NOMO-1 treated with DMSO at 0.1 percent for 48 hours (cell line): ENCODE data around the gene PCDHGA3.
"Not testable (repeated sequence)": the region's sequence is repeated elsewhere in the genome, so short reads cannot be mapped to it uniquely, and the experiment has no call there.

Source experiments
- DNase-seq: peaks from one replicate; lab custom pipeline; 2025; ENCODE audit not compliant: unreplicated experiment; lab: John Stamatoyannopoulos, UW

PCDHGA3 gene

GRCh38 chr5:141346017-141346416 is 2.4 kb downstream of the PCDHGA3 start:
- DNase-seq: not testable (repeated sequence)

- no peak for DNase-seq
These were observed 6.4 kb downstream of the PCDHGA3 start, which contains the start of gene PCDHGB1 for GRCh38 chr5:141349917-141350619. TSS of gene PCDHGB1 (plus strand) at chr5:141350099. CDS start at chr5:141350261, 162 bp downstream.

GRCh38 chr5:141351591-141351990 is 8.0 kb downstream of the PCDHGA3 start:
- DNase-seq: no peak

- DNase-seq: no peak
These were observed 11.4 kb downstream of the PCDHGA3 start, which contains the start of gene PCDHGA4 for GRCh38 chr5:141354900-141355469. TSS of gene PCDHGA4 (plus strand) at chr5:141355021. CDS start at chr5:141355108, 87 bp downstream.

GRCh38 chr5:141355641-141356040 is 12.0 kb downstream of the PCDHGA3 start:
- no peak for DNase-seq

- no peak for DNase-seq
These were observed 12.5 kb downstream of the PCDHGA3 start for GRCh38 chr5:141356133-141356532.

- no peak for DNase-seq
These were observed 13.3 kb downstream of the PCDHGA3 start for GRCh38 chr5:141356950-141357349.

GRCh38 chr5:141359790-141360426 is 16.3 kb downstream of the PCDHGA3 start, which contains the start of gene PCDHGB2:
TSS of gene PCDHGB2 (plus strand) at chr5:141359994. CDS start at chr5:141360136, 142 bp downstream.
- peak; percentile 65 for DNase-seq

- no peak for DNase-seq
These were observed 17.1 kb downstream of the PCDHGA3 start for GRCh38 chr5:141360685-141361084.

GRCh38 chr5:141362719-141363118 is 19.1 kb downstream of the PCDHGA3 start:
- DNase-seq: no peak

- no peak for DNase-seq
These were observed 20.5 kb downstream of the PCDHGA3 start, which contains the start of gene PCDHGA5 for GRCh38 chr5:141363952-141364660. TSS of gene PCDHGA5 (plus strand) at chr5:141364162. CDS start at chr5:141364331, 169 bp downstream.

GRCh38 chr5:141366016-141366896 is 22.6 kb downstream of the PCDHGA3 start:
- DNase-seq: no peak

- DNase-seq: peak; percentile 47
These were observed 26.6 kb downstream of the PCDHGA3 start, which contains the start of gene PCDHGB3 for GRCh38 chr5:141369994-141370848. TSS of gene PCDHGB3 (plus strand) at chr5:141370242. CDS start at chr5:141370395, 153 bp downstream.

- DNase-seq: no peak
These were observed 28.2 kb downstream of the PCDHGA3 start for GRCh38 chr5:141371572-141372475.

- no peak for DNase-seq
These were observed 30.2 kb downstream of the PCDHGA3 start, which contains the start of gene PCDHGA6 for GRCh38 chr5:141373673-141374317. TSS of gene PCDHGA6 (plus strand) at chr5:141373891. CDS start at chr5:141374084, 193 bp downstream.

- DNase-seq: no peak
These were observed 31.0 kb downstream of the PCDHGA3 start for GRCh38 chr5:141374627-141375026.

GRCh38 chr5:141375444-141376155 is 32.0 kb downstream of the PCDHGA3 start:
- not testable (repeated sequence) for DNase-seq
